Keratinocyte (primary cell): ENCODE data around the gene SCML2.

ENCODE experiments used
- EZH2 ChIP-seq: IDR thresholded peaks from one replicate; pipeline ENCODE4 v1.6.1; 2012; ENCODE audit warnings: inconsistent platforms, mild to moderate bottlenecking, low read length, moderate library complexity
- TF ChIP-seq, protein P1 (sequence below), 3 experiments: IDR thresholded peaks in 1 of 3; conservative IDR thresholded peaks in 1 of 3; optimal IDR thresholded peaks in 1 of 3; 2 replicates in 2 of 3; 3 replicates in 1 of 3; pipeline versions ENCODE3 to v1.5.1; 2011; ENCODE audit warnings: low read length in 3 of 3, mild to moderate bottlenecking in 3 of 3, moderate library complexity in 2 of 3, control low read depth in 1 of 3, inconsistent platforms in 1 of 3; ENCODE audit not compliant: insufficient read depth in 2 of 3; ENCODE audit errors: extremely low read depth in 1 of 3

DNA sequence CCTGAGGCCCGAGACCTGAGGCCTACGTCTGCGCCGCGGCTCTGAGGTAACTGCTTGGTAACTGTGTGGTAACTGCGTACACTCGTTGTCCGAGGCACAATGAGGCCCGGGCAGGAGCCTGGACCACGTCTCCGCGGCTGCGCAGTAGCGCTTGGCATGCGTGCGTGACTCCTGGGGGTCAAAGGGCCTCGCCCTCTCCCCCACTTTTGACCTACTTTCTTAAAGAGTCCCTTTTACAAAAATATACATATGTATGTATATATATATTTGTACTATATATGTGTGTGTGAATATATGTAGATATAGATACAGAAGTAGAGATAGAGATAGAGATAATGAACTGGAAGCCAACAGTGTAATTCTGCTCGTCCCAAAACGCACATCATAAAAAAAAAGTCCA is 133.7 kb downstream of the SCML2 start, which contains the start of gene BEND2:
- TF ChIP-seq, protein P1, sequence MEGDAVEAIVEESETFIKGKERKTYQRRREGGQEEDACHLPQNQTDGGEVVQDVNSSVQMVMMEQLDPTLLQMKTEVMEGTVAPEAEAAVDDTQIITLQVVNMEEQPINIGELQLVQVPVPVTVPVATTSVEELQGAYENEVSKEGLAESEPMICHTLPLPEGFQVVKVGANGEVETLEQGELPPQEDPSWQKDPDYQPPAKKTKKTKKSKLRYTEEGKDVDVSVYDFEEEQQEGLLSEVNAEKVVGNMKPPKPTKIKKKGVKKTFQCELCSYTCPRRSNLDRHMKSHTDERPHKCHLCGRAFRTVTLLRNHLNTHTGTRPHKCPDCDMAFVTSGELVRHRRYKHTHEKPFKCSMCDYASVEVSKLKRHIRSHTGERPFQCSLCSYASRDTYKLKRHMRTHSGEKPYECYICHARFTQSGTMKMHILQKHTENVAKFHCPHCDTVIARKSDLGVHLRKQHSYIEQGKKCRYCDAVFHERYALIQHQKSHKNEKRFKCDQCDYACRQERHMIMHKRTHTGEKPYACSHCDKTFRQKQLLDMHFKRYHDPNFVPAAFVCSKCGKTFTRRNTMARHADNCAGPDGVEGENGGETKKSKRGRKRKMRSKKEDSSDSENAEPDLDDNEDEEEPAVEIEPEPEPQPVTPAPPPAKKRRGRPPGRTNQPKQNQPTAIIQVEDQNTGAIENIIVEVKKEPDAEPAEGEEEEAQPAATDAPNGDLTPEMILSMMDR (optimal IDR thresholded peaks at IDR 0.05 in 1 of 3, IDR thresholded peaks at IDR 0.05 in 1 of 3, conservative IDR thresholded peaks at IDR 0.05 in 1 of 3; ENCODE audit: extremely low read depth in 1 of 3, insufficient read depth in 2 of 3, low read length in 3 of 3) = no peak
- TF ChIP-seq EZH2 = no peak
